ENCODE data around the gene UBFD1.
"Not testable (repeated sequence)": the region's sequence is repeated elsewhere in the genome, so short reads cannot be mapped to it uniquely, and the experiment has no call there.

Gene UBFD1

GRCh38 chr16:23527961-23528643, 29.4 kb upstream of the UBFD1 start:
- DNase-seq (ENCODE audit: low read depth) = no peak

DNA sequence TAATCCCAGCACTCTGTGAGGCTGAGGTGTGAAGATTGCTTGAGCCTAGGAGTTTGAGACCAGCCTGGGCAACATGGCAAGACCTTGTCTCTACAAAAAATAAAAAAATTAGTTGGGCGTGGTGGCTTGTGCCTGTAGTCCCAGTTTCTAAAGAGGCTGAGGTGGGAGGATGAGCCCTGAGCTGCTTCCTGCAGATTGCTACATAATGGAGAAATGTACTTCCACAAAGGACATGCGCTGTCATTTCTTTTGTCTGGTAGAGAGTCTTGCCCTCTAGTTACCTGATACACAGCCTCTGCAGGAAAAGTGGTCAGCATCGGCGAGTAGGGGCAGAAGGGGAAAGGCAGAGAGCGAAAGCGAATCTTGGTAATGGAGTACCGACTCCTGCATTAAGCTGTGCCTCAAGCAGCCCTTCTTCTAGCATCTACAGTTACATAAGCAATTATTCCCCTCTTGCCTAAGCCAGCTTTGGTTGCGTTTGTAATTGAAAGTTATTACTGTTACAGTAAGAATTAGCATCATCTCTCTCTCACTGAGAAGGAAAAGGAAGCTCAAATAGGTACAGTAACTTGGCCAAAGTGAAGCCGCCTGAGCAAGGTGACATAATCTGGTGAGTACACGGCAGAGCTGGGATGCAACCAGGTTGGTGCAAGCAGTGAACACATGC, 28.8 kb upstream of the UBFD1 start:
- no peak for DNase-seq (ENCODE audit: low read depth)

DNA sequence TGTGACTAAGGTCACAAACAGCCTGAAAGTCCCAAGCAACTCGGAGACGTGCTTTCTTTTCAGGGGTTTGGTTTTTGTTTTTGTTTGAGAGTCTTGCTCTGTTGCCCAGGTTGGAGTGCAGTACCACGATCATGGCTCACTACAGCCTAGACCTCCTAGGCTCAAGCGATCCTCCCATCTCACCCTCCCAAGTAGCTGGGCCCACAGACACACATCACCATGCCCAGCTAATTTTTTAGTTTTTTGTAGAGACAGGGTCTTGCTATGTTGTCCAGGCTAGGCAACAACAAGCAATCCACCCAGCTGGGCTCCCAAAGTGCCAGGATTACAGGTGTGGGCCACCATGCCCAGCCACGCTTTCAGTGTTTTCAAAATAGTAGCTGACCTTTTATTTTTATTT, 27.5 kb upstream of the UBFD1 start:
- DNase-seq (ENCODE audit: low read depth) = no peak

GRCh38 chr16:23532448-23532847, 25.1 kb upstream of the UBFD1 start:
- DNase-seq (ENCODE audit: low read depth) = no peak

GRCh38 chr16:23534868-23535860, 22.4 kb upstream of the UBFD1 start:
- DNase-seq (ENCODE audit: low read depth) = no peak

DNA sequence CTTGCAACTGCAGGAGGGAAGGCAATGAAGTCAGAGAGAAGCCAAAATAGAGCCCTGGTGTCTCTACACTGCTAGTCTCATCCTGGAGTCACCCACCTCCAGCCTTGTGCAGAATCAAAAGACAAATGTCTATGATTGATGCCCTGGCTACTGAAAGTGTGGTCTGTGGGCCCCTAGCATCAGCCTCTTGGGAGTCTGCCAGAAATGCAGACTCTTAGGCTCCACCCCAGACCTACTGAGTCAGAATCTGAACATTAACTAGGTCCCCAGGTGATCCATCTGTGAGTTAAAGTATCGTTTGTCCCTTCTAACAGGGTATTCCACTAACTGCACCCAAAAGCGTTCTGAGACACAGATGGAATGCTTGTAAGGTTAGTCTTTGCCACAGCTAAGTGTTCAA, 21.6 kb upstream of the UBFD1 start:
- DNase-seq (ENCODE audit: low read depth) = no peak

GRCh38 chr16:23537390-23537789, 20.1 kb upstream of the UBFD1 start:
- no peak for DNase-seq (ENCODE audit: low read depth)

DNA sequence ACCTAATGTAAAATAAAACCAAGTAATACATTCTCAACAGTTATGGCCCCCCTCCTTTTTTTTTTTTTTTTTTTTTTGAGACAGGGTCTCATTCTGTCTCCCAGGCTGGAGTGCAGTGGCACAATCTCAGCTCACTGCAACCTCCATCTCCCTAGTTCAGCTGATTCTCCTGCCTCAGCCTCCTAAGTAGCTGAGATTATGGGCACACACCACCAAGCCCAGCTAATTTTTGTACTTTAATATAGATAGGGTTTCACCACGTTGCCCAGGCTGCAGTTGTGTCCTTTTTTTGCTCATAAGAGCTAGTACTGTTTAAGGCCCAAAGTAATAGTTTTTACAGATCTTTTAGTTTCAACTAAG, 18.6 kb upstream of the UBFD1 start:
- DNase-seq (ENCODE audit: low read depth) = no peak

GRCh38 chr16:23539984-23540816, 17.3 kb upstream of the UBFD1 start:
- no peak for DNase-seq (ENCODE audit: low read depth)

DNA sequence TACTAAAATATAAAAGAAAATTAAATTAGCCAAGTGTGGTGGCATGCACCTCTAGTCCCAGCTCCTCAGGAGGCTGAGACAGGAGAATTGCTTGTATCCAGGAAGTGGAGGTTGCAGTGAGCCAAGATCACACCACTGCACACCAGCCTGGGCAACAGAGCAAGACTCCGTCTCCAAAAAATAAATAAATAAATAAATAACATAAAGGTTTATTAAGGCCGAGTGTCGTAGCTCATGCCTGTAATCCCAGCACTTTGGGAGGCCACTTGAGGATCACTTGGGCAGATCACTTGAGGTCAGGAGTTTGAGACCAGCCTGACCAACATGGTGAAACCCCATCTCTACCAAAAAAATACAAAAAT, 16.7 kb upstream of the UBFD1 start:
- DNase-seq (ENCODE audit: low read depth) = not testable (repeated sequence)

DNA sequence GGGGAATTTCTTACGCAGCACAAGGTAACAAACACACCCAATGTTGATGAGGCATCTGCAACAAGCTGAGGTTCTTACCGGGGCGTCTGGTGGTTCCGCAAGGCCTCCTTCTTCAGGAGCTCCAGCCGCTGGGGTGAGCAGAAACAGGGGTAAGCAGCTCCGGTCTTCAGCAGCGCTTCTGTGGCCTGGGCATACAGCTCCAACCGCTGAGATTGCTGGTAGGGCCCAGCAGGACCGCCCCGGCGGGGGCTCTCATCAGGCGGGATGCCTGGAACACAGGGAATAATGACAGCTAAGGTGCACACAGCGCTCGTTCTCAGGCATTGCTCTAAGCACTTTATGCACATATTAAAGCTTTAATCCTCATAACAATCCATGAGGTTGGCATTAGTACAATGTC, 13.1 kb upstream of the UBFD1 start:
- DNase-seq (ENCODE audit: low read depth) = no peak

DNA sequence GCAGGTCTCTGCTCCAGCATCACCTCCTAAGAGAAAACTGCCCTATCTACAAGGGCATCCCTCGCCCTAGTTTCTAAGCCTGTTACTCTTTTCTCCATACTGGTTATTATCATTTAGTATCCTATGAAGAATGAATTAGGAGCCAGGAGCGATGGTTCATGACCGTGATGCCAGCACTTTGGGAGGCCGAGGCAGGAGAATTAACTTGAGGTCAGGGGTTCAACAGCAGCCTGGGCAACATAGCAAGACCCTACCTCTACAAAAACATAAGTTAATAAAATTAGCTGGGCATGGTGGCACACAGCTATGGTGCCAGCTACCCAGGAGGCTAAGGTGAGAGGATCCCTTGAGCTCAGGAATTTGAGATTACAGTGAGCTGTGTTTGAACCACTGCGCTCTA, 7.6 kb upstream of the UBFD1 start:
- no peak for DNase-seq (ENCODE audit: low read depth)

DNA sequence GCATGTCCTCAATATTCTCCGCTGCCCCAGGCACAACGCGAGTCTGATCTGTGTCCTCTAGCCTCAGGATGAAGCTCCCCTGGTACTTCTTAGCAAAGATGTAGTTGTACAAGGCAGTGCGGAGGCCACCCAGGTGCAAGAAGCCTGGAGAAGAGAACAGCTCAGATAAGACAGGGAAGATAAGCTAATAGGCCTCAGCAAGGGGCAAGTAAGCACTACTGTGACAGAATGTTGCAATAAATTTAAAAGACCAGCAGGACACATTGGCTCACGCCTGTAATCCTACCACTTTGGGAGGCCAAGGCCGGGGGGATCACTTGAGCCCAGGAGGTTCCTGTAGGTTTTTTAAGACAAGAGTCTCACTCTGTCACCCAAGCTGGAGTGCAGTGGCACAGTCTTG, 5.4 kb upstream of the UBFD1 start:
- no peak for DNase-seq (ENCODE audit: low read depth)

DNA sequence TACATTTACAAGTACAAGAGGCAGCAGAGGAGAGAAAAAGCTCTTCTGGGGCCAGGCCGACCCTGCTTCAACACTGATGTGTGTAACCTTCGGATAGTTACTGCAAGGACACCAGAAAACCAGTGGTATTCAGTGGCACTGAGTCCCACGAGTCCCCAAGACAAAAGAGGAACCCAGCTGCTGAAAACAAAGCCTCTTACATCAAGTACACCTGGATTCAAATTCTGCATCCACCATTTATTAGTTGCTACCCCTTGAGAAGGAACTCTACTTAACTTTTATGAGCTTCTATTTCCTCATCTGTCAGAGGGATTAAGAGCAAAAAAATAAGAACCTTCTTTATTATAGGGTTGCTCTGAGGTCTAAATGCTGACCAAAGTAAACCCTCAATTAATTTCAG, 3.0 kb upstream of the UBFD1 start:
- DNase-seq (ENCODE audit: low read depth) = no peak

DNA sequence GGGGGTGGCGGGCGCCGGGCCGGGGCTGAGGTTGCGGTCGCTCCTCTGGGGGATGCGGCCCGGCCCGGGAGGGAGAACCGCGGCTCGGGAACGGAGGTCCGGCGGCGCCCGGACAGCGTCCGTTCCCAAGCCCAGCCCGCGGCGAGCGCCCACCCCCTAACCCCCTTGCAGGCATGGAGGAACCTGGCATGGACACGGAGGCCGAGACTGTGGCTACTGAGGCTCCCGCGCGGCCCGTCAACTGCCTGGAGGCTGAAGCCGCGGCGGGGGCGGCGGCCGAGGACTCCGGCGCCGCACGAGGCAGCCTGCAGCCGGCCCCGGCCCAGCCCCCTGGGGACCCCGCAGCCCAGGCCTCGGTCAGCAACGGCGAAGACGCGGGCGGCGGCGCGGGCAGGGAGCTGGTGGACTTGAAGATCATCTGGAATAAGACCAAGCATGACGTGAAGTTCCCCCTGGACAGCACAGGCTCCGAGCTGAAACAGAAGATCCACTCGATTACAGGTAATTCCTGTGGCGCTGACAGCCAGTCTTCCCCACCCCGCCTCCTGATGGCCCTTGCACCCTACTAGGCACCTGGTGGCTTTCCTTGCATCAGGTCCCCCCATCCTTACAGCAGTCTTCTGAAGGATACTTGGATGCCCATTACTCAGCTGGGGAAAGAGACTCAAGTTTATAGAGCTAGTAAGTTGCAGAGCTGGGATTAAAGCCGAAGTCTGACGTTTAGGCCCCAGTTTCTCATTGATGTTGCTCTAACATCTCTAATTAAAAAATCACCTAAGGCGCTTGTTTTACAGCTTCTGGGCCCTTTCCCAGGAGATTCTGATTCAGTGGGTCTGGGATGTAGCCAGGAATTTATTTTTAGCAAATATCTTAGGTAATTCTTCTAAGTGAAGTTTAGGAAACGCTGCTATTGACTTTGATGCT, 514 bp downstream of the UBFD1 start:
- peak; percentile 1 for DNase-seq (ENCODE audit: low read depth)

DNA sequence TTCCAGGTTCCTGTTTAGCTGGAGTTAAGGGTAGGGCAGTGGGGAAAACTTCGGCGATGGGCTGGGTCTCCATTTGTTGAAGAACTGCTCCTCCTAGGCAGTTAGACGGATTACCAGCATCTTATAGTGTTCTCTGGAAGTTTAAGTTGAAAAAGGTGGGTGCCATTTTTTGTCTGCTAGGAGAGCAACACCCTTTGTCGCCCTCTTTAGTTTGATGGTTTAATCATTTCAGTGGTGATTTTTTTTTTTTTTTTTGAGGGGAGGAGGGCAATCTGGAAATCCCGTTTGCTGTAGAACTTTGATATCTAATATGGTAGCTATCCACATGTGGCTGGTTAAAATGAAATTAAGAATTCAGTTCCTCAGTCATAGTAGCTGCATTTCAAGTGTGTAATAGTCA, 4.1 kb downstream of the UBFD1 start:
- no peak for DNase-seq (ENCODE audit: low read depth)

DNA sequence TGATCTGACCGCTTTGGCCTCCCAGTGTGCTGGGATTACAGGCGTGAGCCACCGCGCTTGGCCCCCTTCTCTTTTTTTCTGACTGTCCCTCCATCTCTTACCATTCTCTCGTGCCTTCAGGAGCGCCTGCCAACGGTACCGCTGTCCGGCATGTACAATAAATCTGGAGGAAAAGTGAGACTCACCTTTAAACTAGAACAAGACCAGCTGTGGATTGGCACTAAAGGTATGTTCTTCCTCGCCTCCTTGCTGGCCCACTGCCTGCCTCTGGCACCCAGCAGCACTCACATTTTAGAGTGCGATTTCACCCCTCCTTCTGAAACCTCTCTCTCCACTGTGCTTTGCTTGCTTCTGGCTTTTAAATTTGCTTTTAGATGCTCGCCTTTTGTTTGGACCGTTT, 5.0 kb downstream of the UBFD1 start:
- no peak for DNase-seq (ENCODE audit: low read depth)

DNA sequence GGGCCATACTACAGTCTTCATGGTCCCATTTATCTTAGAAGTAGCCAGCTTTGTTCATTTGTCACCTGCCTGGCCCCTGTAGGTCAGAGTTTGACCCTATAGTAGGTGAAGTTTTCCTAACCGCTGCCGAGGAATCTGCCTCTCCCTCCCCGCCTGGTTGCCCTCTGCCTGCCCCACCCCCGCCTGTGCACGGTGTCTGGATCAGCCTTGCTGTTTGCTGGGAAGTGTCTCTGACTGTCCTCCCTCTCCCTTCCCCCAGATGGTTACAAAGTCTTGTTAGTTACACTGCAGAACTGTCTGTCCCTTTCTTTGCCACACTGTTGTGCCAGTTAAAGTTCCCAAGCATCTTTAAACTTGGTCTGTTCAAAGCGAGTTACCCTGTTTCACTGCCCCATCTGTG, 5.7 kb downstream of the UBFD1 start:
- DNase-seq (ENCODE audit: low read depth) = no peak

GRCh38 chr16:23564575-23565363, 7.2 kb downstream of the UBFD1 start:
- DNase-seq (ENCODE audit: low read depth) = no peak

DNA sequence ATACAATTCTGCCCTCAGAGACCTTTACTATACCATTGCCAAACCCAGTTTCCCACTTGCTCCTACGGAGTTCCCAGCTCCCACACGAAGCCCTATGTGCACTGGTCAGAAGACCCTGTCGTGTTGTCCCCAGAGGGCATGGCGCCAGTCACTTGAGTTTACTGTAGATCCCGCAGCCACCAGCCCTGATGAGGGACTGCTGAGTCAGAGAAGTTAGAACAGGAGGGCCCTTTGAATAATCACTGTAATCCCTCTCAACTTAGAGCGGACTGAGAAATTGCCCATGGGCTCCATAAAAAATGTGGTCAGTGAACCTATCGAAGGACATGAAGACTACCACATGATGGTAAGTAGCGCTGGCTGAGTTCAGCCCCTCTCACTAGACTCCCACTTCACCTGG, 9.2 kb downstream of the UBFD1 start:
- DNase-seq (ENCODE audit: low read depth) = no peak

All from stimulated activated CD8-positive, alpha-beta memory T cell treated with anti-CD3 and anti-CD28 coated beads, Interleukin-15, amount 100 ng/mL, for 1 hour (primary cell).